ENCODE results near the gene NEDD4L.

NEDD4L gene

DNA sequence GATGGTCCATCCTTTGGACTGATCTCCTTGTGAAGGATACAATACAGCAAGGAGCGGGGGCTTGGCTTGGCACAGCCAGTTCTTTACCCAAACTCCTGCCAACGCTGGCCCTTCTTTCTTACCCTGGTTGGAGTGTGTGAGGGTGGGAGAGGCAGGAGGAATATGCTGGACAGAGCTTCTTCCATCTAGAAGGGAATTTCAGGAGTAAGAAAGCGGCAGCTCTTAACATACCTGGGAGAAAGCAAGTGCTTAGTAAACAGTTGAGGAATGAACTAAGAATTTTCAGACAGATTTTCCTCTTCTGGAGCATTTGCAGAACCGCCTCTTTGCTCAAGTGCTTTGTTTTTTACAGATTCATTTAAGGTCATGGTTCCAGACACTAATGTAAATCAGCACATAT is 72.8 kb downstream of the NEDD4L start:
- H3K4me3 ChIP-seq (ENCODE audit: low read depth, low read length), result no peak overlapping the region
- TF ChIP-seq CTCF (IDR thresholded peaks at IDR 0.05; ENCODE audit: borderline replicate concordance, insufficient read depth, low read depth, low read length), result no peak

DNA sequence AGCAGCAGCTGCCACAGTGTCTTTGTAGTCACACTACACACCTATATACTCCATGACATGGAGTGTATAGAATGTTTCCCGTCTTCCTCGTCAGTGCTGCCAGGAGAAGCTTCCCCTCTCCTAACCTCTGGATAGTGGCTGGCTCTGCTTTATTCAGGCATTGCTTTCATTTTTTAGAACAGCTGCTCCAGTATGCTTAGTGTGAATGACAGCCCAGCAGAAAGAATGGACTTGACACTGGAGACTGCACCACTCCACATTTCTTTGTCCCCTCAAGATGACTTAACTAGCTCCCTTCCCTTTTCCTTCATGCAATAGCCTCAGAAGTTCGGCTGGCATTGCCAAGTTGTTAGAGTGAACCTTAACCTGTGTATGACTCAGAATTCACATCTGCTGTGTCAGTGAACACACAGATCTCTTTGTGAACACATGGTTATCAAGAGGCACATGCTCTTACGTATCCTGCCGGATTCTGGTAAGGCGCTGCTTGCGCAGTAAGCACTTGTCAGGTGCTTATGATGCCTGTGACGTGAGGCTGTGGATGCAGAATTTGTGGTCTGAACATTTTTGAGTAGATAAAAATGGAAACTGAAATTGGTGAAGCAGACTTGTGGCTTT is 73.9 kb downstream of the NEDD4L start:
- no peak overlapping the region for H3K4me3 ChIP-seq (ENCODE audit: low read depth, low read length)
- TF ChIP-seq CTCF (IDR thresholded peaks at IDR 0.05; ENCODE audit: borderline replicate concordance, insufficient read depth, low read depth, low read length), result no peak

GRCh38 chr18:58118536-58118935 is 74.5 kb downstream of the NEDD4L start:
- TF ChIP-seq CTCF (IDR thresholded peaks at IDR 0.05; ENCODE audit: borderline replicate concordance, insufficient read depth, low read depth, low read length), result no peak
- H3K4me3 ChIP-seq (ENCODE audit: low read depth, low read length), result no peak overlapping the region

DNA sequence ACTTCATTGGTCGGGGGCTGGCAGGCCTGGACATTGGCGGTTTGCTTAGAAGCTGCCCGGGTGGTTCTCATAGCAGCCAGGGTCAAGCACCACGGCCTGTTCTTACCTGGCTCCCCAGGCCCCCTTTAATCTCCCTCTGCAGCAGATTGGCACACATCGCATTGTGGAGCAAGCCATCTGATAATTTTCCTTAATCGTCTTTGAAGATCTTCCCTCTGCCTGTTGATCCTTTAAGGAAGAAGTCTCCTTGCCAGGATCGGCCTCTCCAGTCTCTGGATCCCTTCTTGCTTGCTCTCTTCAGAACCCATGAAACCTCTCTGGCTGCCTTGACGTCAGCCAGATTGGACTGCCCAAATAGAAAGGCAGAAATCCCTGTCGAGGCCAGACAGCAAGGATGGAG is 75.8 kb downstream of the NEDD4L start:
- no peak overlapping the region for H3K4me3 ChIP-seq (ENCODE audit: low read depth, low read length)
- no peak for TF ChIP-seq CTCF (IDR thresholded peaks at IDR 0.05; ENCODE audit: borderline replicate concordance, insufficient read depth, low read depth, low read length)

GRCh38 chr18:58124475-58124874 is 80.4 kb downstream of the NEDD4L start:
- no peak for TF ChIP-seq CTCF (IDR thresholded peaks at IDR 0.05; ENCODE audit: borderline replicate concordance, insufficient read depth, low read depth, low read length)
- H3K4me3 ChIP-seq (ENCODE audit: low read depth, low read length), result no peak overlapping the region

GRCh38 chr18:58125183-58125582 is 81.2 kb downstream of the NEDD4L start:
- H3K4me3 ChIP-seq (ENCODE audit: low read depth, low read length), result no peak overlapping the region
- no peak for TF ChIP-seq CTCF (IDR thresholded peaks at IDR 0.05; ENCODE audit: borderline replicate concordance, insufficient read depth, low read depth, low read length)

- H3K4me3 ChIP-seq (ENCODE audit: low read depth, low read length), result no peak overlapping the region
- no peak for TF ChIP-seq CTCF (IDR thresholded peaks at IDR 0.05; ENCODE audit: borderline replicate concordance, insufficient read depth, low read depth, low read length)
Observed at GRCh38 chr18:58125756-58126155, 81.7 kb downstream of the NEDD4L start.
